PC-3 (cell line): ENCODE measurements around the gene PRKAR1B. TPM values are rescaled to one million over a fixed set of nuclear protein-coding genes. Genes with fewer than 3 reads are reported as not detected.

ENCODE experiments used
- ATAC-seq: fragments of 200-7000 bp; cut with Tn5 transposase; 2 replicates; pipeline ENCODE4 v1.9.1; 2020; ENCODE audit warnings: mild to moderate bottlenecking, moderate library complexity
- BruUV-seq: library from RNA; stranded (reverse); fragments of 400-500 nt; replicated peaks from 2 replicates; lab custom pipeline; 2021; lab: Mats Ljungman, UMichigan
- CTCF ChIA-PET: fragments of 300-600 bp; sonication (Branson Sonifier 250); formaldehyde crosslinking; loops from one replicate; lab custom pipeline; 2022; ENCODE audit warnings: antibody characterized with exemption; lab: Charles Lee
- POLR2A ChIA-PET: fragments of 300-600 bp; sonication (Branson Sonifier 250); formaldehyde crosslinking; loops from one replicate; lab custom pipeline; 2022; ENCODE audit warnings: antibody characterized with exemption; ENCODE audit not compliant: unreplicated experiment; lab: Charles Lee
- DNase-seq: peaks from one replicate; pipeline ENCODE4 v3.0.0-alpha.2; 2015
- H2AFZ ChIP-seq: fragments of 300-600 bp; sonication (generic); 2 replicates; pipeline ENCODE4 v1.6.0; 2016; ENCODE audit warnings: antibody characterized with exemption, low read length
- H3F3A ChIP-seq: fragments of 300-600 bp; sonication (generic); one replicate; pipeline ENCODE4 v1.6.0; 2017; ENCODE audit warnings: antibody characterized with exemption, low read length, control low read depth, mild to moderate bottlenecking; ENCODE audit not compliant: unreplicated experiment
- H3K27ac ChIP-seq: fragments of 300-600 bp; sonication (generic); 2 replicates; pipeline ENCODE4 v1.5.1; 2016; ENCODE audit warnings: mild to moderate bottlenecking, low read length
- H3K27me3 ChIP-seq: fragments of 300-600 bp; sonication (generic); 2 replicates; pipeline ENCODE4 v1.6.1; 2016; ENCODE audit warnings: low read length, mixed read lengths
- H3K36me3 ChIP-seq: fragments of 300-600 bp; sonication (generic); 2 replicates; pipeline ENCODE4 v1.6.1; 2016; ENCODE audit warnings: low read depth, mixed run types, low read length, mixed read lengths
- H3K4me1 ChIP-seq: fragments of 300-600 bp; sonication (generic); 2 replicates; pipeline ENCODE4 v1.5.1; 2016; ENCODE audit warnings: low read length; ENCODE audit not compliant: insufficient read depth
- H3K4me2 ChIP-seq: fragments of 300-600 bp; sonication (generic); 2 replicates; pipeline ENCODE4 v1.6.0; 2016; ENCODE audit warnings: low read length
- H3K4me3 ChIP-seq: fragments of 300-600 bp; sonication (generic); 2 replicates; pipeline ENCODE4 v1.5.1; 2016; ENCODE audit warnings: mild to moderate bottlenecking, low read length, mixed read lengths
- H3K79me2 ChIP-seq: fragments of 300-600 bp; sonication (generic); 2 replicates; pipeline ENCODE4 v1.6.1; 2017; ENCODE audit warnings: low read length, mixed read lengths
- H3K9ac ChIP-seq: fragments of 300-600 bp; sonication (generic); 2 replicates; pipeline ENCODE4 v1.6.0; 2016; ENCODE audit warnings: mild to moderate bottlenecking, low read length
- H3K9me2 ChIP-seq: fragments of 300-600 bp; sonication (generic); replicated peaks from 2 replicates; pipeline ENCODE4 v1.6.1; 2016; ENCODE audit warnings: mixed run types, low read length, mixed read lengths
- H3K9me3 ChIP-seq: fragments of 300-600 bp; sonication (generic); 2 replicates; pipeline ENCODE4 v1.6.1; 2016; ENCODE audit warnings: low read length, mixed read lengths
- H4K20me1 ChIP-seq: fragments of 300-600 bp; sonication (generic); 2 replicates; pipeline ENCODE4 v1.6.1; 2016; ENCODE audit warnings: low read length, mixed read lengths
- CTCF ChIP-seq: fragments of 300-600 bp; sonication (generic); conservative IDR thresholded peaks from 2 replicates; pipeline ENCODE4 v1.5.1; 2017; ENCODE audit warnings: antibody characterized with exemption, low read depth, mild to moderate bottlenecking, low read length
- EZH2 ChIP-seq: fragments of 300-600 bp; sonication (generic); IDR thresholded peaks from one replicate; pipeline ENCODE4 v1.6.1; 2017; ENCODE audit warnings: antibody characterized with exemption, mild to moderate bottlenecking, low read length; ENCODE audit not compliant: unreplicated experiment
- EZH2phosphoT487 ChIP-seq: fragments of 300-600 bp; sonication (generic); IDR thresholded peaks from 2 replicates; pipeline ENCODE4 v1.6.1; 2018; ENCODE audit warnings: mild to moderate bottlenecking, antibody characterized with exemption, low read length, borderline replicate concordance
- intact Hi-C: fragments of 100-400 bp; cut with micrococcal nuclease; formaldehyde crosslinking; loops from 2 replicates; pipeline ENCODE4 v1.9.0; 2023
- total RNA-seq: library from RNA; depleted of rRNA; stranded (reverse); fragments of >200 nt; gene quantifications from 2 replicates; pipeline ENCODE4 v1.2.3, GENCODE V29; 2014

PRKAR1B gene
- total RNA-seq, 1 experiment from 2014 or later: 15.6 TPM

GRCh38 chr7:519484-520390 is 207.3 kb downstream of the PRKAR1B start, which contains the start of gene PDGFA:
Gene PDGFA (minus strand): TSS chr7:519846. CDS start chr7:519001, 845 bp downstream.
- H3K4me2 ChIP-seq: peak within 1 kb of the TSS; percentile 98
- no peaks in the 10 kb centered on the region for H3K9me2 ChIP-seq
- peak within 1 kb of the TSS; percentile 95 for H3K4me3 ChIP-seq
- intact Hi-C loops: loop anchor here (2.0 to 10.0 kb wide), 6 partner anchors 19 to 355 kb away; partner anchors contain the start of genes DNAAF5, GET4 and PRKAR1B
- H3K9ac ChIP-seq: peak within 1 kb of the TSS; percentile 43; the same call in 1 of the 2 replicates
- CTCF ChIA-PET: interaction anchor here (0.7 kb wide), 1 partner anchor 267 kb away, joined by 5 read pairs; no protein-coding TSS in a partner anchor
- ATAC-seq: peak; percentile 28
- no peaks in the 10 kb centered on the region for H3K9me3 ChIP-seq
- peaks cover 32% of the 10 kb centered on the region for H3K79me2 ChIP-seq
- BruUV-seq: no TSS peak
- POLR2A ChIA-PET: interaction anchor here (0.5 to 0.6 kb wide), 2 partner anchors 20 to 218 kb away, joined by 3 to 5 read pairs; no protein-coding TSS in a partner anchor
- peak; percentile 57 for DNase-seq
- H4K20me1 ChIP-seq: no peaks in the 10 kb centered on the region
- peaks cover 11% of the 10 kb centered on the region; the same call in 1 of the 2 replicates for H3K4me1 ChIP-seq
- no peaks in the 10 kb centered on the region for H3K36me3 ChIP-seq
- H3K27me3 ChIP-seq: peaks cover 18% of the 10 kb centered on the region
- H2AFZ ChIP-seq: peak within 1 kb of the TSS; percentile 71
- no peaks in the 10 kb centered on the region for H3F3A ChIP-seq
- H3K27ac ChIP-seq: no peak within 1 kb of the TSS
- TF ChIP-seq EZH2 (no peak), EZH2phosphoT487 (no peak), CTCF (no peak)

GRCh38 chr7:518630-519483 is 208.2 kb downstream of the PRKAR1B start:
- BruUV-seq: no TSS peak
- Histone ChIP-seq H3K9ac (peak overlapping the region; percentile 43; the same call in 1 of the 2 replicates), H3K4me1 (peaks cover 11% of the 10 kb centered on the region; the same call in 1 of the 2 replicates), H3K27me3 (peaks cover 18% of the 10 kb centered on the region), H3F3A (no peaks in the 10 kb centered on the region), H4K20me1 (no peaks in the 10 kb centered on the region), H3K9me3 (no peaks in the 10 kb centered on the region), H3K4me2 (peak overlapping the region; percentile 98), H3K4me3 (peak overlapping the region; percentile 95), H3K79me2 (peaks cover 41% of the 10 kb centered on the region), H2AFZ (peak overlapping the region; percentile 71), H3K36me3 (no peaks in the 10 kb centered on the region), H3K27ac (no peak overlapping the region), H3K9me2 (no peaks in the 10 kb centered on the region)
- ATAC-seq (peak; percentile 59), DNase-seq (peak; percentile 69)
- intact Hi-C loops: loop anchor here (1.0 to 5.0 kb wide), 5 partner anchors 20 to 208 kb away; partner anchors contain the start of genes DNAAF5 and PRKAR1B
- POLR2A ChIA-PET: interaction anchor here (0.5 kb wide), 1 partner anchor 21 kb away, joined by 3 read pairs; no protein-coding TSS in a partner anchor
- peak; percentile 85 for TF ChIP-seq EZH2phosphoT487
- TF ChIP-seq CTCF: no peak
- CTCF ChIA-PET: interaction anchor here (0.7 kb wide), 1 partner anchor 268 kb away, joined by 5 read pairs; no protein-coding TSS in a partner anchor
